Measurements from ENCODE around the gene ZNF74. TPM values are rescaled to one million over a fixed set of nuclear protein-coding genes. Genes with fewer than 3 reads are reported as not detected.

The ZNF74 gene
- total RNA-seq, 4 donors from 2014 or later = 2.8 to 7.2 (median 3.5) TPM

- TF ChIP-seq CTCF (IDR thresholded peaks at IDR 0.05; ENCODE audit: low read depth) = no peak
Measured at GRCh38 chr22:20395181-20395906, 1.4 kb downstream of the ZNF74 start.

- TF ChIP-seq CTCF (IDR thresholded peaks at IDR 0.05; ENCODE audit: low read depth) = no peak
Measured at GRCh38 chr22:20395907-20396287, 1.9 kb downstream of the ZNF74 start.

GRCh38 chr22:20396639-20397038 lies 2.7 kb downstream of the ZNF74 start:
- TF ChIP-seq CTCF (IDR thresholded peaks at IDR 0.05; ENCODE audit: low read depth) = no peak

GRCh38 chr22:20397498-20397897 lies 3.5 kb downstream of the ZNF74 start:
- no peak for TF ChIP-seq CTCF (IDR thresholded peaks at IDR 0.05; ENCODE audit: low read depth)

GRCh38 chr22:20398420-20398819 lies 4.5 kb downstream of the ZNF74 start:
- no peak for TF ChIP-seq CTCF (IDR thresholded peaks at IDR 0.05; ENCODE audit: low read depth)

- TF ChIP-seq CTCF (IDR thresholded peaks at IDR 0.05; ENCODE audit: low read depth) = no peak
Measured at GRCh38 chr22:20399866-20400605, 6.1 kb downstream of the ZNF74 start.

GRCh38 chr22:20400606-20401375 lies 6.8 kb downstream of the ZNF74 start:
- TF ChIP-seq CTCF (IDR thresholded peaks at IDR 0.05; ENCODE audit: low read depth) = no peak

All from subcutaneous adipose tissue (tissue), 4 donors.